GM12874 (cell line): ENCODE data around the gene DNAH2.

Experiments
- TF ChIP-seq, protein P1 (sequence below): IDR thresholded peaks from 2 replicates; pipeline ENCODE4 v1.5.1; 2011; ENCODE audit warnings: low read depth, mild to moderate bottlenecking, control low read depth, low read length, moderate library complexity; ENCODE audit not compliant: insufficient read depth

DNAH2 gene

DNA sequence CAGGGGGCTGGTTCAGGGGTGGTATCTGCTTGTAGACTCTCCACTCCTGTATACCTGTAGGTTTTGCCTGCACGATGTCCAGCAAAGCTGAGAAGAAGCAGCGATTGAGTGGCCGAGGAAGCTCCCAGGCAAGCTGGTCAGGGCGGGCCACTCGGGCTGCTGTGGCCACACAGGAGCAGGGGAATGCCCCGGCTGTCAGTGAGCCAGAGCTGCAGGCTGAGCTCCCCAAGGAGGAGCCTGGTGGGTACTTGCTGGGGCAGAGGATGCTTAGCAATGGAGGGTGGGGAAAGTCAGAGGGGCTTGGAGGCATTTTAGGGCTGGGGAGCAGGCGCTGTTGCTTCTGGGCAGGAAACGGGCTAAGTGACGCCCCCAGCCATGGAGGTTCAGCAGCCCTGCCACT, 2.1 kb downstream of the DNAH2 start:
- TF ChIP-seq, protein P1, sequence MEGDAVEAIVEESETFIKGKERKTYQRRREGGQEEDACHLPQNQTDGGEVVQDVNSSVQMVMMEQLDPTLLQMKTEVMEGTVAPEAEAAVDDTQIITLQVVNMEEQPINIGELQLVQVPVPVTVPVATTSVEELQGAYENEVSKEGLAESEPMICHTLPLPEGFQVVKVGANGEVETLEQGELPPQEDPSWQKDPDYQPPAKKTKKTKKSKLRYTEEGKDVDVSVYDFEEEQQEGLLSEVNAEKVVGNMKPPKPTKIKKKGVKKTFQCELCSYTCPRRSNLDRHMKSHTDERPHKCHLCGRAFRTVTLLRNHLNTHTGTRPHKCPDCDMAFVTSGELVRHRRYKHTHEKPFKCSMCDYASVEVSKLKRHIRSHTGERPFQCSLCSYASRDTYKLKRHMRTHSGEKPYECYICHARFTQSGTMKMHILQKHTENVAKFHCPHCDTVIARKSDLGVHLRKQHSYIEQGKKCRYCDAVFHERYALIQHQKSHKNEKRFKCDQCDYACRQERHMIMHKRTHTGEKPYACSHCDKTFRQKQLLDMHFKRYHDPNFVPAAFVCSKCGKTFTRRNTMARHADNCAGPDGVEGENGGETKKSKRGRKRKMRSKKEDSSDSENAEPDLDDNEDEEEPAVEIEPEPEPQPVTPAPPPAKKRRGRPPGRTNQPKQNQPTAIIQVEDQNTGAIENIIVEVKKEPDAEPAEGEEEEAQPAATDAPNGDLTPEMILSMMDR, result no peak

DNA sequence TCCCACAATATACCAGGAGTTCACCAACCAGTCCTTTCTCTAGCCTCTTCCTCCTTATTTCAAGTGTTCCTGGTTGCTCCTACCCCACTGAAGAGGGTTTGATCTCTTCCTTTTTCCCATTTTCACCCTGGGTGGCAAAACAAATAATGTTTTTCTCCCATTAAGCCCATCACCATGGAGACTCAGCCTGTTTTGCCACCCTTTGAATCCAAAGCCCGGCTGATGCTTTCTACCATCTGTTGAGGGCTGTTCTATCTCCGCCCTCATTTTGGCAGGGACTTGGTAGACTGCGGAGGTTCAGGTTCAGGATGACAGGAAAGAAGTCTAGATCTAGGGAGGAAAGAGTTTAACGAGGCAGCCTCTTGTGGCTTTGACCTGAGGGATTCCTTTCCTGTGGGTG, 2.6 kb downstream of the DNAH2 start:
- TF ChIP-seq, protein P1, result no peak

DNA sequence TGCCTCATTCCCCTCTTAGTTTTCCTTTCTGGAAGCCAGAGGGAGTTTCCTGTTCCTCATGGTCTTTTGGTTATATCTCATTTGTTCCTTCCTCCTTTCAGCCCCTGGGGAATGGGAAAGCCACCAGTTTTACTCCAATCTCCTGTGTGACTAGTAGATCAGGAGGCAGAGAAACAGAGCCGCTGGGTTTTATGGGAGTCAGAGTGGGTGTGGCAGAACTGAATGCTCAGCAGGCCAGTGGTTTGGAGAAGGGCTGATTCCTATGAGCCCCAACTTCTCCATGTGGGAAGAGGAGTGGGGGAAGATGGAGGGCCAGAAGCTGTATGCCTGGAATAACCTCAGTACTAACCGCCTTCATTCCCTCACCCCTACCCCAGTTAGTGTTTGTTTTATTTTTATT, 4.1 kb downstream of the DNAH2 start:
- TF ChIP-seq, protein P1, result no peak

DNA sequence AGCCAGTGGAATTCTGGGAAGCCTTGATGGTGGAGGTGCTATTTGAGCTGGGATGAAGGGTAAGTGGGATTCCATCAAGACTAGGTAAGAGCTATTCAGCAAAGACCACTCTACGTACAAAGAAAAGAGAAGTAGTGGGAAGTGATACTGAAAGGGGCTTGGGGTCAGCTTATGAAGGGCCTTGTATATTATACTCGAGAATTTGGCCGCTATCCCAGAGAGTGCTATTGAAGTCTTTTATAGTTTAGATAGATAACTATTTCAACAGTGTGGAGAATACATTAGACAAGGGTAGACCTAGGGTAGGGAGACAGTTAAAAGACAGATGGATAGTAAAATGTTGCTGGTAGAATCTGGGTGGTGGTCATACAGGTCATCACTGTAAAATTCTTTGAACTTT, 10.3 kb downstream of the DNAH2 start:
- TF ChIP-seq, protein P1, result no peak

DNA sequence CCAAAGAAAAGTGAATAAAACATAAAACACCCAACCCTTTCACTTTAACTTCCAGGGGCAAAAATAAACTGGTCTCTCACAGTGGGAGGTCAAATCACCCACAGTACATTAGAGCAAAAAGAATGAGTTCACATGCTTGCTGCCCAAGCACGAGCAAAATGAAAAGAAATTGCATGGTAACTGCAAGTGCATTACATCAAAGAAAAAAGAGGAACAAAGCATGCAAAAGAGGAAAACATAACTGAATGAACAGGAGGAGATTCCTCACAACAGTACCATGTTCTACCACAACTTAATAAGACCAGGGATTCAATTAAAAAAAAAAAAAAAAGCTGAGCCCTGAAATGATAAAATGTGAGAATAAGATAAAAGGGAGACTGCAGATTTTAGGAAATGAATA, 12.3 kb downstream of the DNAH2 start:
- TF ChIP-seq, protein P1, result no peak

DNA sequence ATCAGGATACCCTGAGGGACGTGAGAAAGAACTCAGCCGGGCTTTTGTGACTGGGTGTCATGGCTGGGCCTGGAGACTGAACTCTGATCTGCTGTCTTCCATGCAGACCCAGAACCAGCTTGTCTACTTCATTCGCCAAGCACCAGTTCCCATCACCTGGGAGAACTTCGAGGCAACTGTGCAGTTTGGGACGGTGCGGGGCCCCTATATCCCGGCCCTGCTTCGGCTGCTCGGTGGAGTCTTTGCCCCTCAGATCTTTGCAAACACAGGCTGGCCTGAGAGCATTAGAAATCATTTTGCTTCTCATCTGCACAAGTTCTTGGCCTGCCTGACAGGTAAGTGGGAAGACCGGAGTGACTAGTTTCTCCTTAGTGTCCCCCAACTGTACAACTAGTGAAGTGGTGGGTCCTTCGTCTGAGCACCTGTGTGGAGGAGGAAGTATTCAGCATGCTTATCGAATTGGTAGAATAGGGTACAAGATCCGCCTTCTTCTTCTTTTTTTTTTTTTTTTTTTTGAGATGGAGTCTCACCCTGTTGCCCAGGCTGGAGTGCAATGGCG, 15.5 kb downstream of the DNAH2 start:
- TF ChIP-seq, protein P1, result no peak

DNA sequence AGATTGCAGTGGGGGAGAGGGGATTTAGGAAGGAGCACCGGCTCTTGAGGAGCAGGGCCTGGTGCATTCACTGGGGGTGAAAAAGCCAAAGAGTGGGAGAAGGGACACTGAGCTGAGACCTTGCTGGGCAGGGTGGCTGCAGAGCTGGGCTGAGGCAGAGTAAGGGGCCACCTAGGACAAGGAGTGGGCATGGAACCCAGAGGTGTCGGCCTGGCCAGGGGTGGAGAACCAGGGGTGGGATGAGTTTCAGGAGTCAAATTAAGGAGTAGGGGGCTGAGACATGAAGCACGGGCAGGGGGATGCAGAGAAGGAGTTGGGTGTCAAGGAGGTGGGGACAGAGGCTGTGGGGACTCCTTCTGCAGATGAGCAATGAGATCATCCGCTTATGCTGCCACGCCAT, 20.1 kb downstream of the DNAH2 start:
- TF ChIP-seq, protein P1, result no peak
